ENCODE results near the gene ACSL5. TPM values are rescaled to one million over a fixed set of nuclear protein-coding genes. Genes with fewer than 3 reads are reported as not detected.

ACSL5 gene, protein sequence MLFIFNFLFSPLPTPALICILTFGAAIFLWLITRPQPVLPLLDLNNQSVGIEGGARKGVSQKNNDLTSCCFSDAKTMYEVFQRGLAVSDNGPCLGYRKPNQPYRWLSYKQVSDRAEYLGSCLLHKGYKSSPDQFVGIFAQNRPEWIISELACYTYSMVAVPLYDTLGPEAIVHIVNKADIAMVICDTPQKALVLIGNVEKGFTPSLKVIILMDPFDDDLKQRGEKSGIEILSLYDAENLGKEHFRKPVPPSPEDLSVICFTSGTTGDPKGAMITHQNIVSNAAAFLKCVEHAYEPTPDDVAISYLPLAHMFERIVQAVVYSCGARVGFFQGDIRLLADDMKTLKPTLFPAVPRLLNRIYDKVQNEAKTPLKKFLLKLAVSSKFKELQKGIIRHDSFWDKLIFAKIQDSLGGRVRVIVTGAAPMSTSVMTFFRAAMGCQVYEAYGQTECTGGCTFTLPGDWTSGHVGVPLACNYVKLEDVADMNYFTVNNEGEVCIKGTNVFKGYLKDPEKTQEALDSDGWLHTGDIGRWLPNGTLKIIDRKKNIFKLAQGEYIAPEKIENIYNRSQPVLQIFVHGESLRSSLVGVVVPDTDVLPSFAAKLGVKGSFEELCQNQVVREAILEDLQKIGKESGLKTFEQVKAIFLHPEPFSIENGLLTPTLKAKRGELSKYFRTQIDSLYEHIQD
- 50.8 and 53.5 TPM in 2 replicates for total RNA-seq

DNA sequence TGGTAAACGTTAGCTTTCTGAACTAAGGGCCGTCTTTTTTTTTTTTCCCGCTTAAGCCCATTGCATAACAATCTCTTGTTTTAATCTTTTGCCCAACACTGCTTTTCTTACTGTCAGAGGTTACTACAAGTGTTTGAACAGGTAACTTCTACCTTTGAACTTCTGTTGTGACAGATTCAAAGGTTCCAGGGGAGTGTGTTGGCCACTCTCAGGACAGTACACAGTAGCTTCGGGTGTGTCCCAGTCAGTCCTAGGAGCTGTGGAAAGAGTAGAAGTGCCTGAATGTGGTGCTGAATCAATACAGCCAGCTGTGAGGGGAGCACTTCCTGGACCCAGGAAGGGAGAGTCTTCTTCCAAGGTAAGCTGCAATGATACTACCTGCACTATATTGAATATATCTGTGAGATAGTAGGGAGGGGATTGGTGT, at the start of gene ACSL5:
ACSL5 (plus strand) TSS at position 205 of the 427 bp plus-strand sequence. CDS start 20,831 bp downstream, outside the sequence.
- no peaks in the 10 kb centered on the region for H3K9me3 Mint-ChIP-seq

DNA sequence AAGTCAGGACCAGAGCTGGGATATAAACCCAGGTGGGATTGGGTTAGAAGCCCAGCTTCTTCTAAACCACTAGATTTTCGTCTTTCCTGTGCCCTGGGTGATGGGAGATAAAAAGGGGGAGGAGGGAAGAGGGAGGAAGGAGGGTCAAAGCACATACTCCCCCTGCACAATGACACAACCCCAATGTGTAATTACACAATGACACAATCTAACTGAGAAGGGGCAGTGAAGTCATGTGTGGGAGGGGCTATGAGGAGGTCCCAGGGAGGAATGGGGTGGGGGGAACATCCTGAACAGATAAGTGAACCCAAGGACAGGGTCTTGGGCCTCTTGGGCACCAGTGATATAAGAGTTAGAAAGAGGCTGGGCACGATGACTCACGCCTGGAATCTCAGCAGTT, 46.2 kb upstream of the ACSL5 start:
- TF ChIP-seq, protein P1, sequence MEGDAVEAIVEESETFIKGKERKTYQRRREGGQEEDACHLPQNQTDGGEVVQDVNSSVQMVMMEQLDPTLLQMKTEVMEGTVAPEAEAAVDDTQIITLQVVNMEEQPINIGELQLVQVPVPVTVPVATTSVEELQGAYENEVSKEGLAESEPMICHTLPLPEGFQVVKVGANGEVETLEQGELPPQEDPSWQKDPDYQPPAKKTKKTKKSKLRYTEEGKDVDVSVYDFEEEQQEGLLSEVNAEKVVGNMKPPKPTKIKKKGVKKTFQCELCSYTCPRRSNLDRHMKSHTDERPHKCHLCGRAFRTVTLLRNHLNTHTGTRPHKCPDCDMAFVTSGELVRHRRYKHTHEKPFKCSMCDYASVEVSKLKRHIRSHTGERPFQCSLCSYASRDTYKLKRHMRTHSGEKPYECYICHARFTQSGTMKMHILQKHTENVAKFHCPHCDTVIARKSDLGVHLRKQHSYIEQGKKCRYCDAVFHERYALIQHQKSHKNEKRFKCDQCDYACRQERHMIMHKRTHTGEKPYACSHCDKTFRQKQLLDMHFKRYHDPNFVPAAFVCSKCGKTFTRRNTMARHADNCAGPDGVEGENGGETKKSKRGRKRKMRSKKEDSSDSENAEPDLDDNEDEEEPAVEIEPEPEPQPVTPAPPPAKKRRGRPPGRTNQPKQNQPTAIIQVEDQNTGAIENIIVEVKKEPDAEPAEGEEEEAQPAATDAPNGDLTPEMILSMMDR (IDR thresholded peaks at IDR 0.05) = no peak
- DNase-seq = no peak
- Mint-ChIP-seq H3K9me3 (no peaks in the 10 kb centered on the region), H3K36me3 (ENCODE audit: low read depth) (no peaks in the 10 kb centered on the region), H3K27ac (no peak overlapping the region), H3K4me3 (no peak overlapping the region), H3K4me1 (no peaks in the 10 kb centered on the region), H3K27me3 (peaks cover 23% of the 10 kb centered on the region)
- ATAC-seq (ENCODE audit: low read depth) = no peak
- ChIA-PET POLR2A (interaction anchor here (0.5 kb wide), 1 partner anchor 24 kb away, joined by 3 read pairs; no protein-coding TSS in a partner anchor), CTCF (no interaction called here)
- intact Hi-C loops (cut with micrococcal nuclease) = no loop called here

More for the DNA sequence above, at the start of gene ACSL5:
- POLR2A ChIA-PET = interaction anchor here (0.8 to 2.5 kb wide), 4 partner anchors 10 to 191 kb away, joined by 3 to 21 read pairs (median 7); partner anchors contain the start of genes GPAM, VTI1A and ZDHHC6
- DNase-seq = no peak
- Mint-ChIP-seq H3K36me3 (ENCODE audit: low read depth) (peaks cover 14% of the 10 kb centered on the region), H3K4me1 (peaks cover 51% of the 10 kb centered on the region), H3K27ac (peak within 1 kb of the TSS; percentile 99), H3K27me3 (no peaks in the 10 kb centered on the region), H3K4me3 (peak within 1 kb of the TSS; percentile 100)
- intact Hi-C loops (cut with micrococcal nuclease) = loop anchor here (10.0 kb wide), 3 partner anchors 161 to 1801 kb away; partner anchors contain the start of genes CCDC186, DCLRE1A, NHLRC2 and TDRD1
- CTCF ChIA-PET = no interaction called here
- ATAC-seq (ENCODE audit: low read depth) = no peak
- TF ChIP-seq, protein P1 (IDR thresholded peaks at IDR 0.05) = no peak

DNA sequence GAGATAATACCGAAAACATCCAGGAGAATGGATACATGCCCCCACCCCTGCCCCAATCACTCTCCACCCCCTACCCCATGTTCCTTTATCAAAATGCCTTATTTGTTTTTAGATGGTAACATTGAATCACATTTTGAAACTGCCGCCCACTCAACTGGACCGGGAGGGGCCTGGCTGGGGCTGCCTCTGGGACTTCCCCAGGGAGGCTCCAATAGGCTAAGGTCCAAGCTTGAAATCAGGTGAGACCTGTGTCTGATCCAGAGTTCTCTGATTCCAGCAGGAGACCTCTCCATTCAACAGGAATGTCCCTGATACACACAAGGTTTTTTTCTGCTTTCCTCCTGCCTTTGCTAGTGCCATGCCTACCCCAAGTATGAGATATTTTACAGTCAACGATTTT, 43.8 kb upstream of the ACSL5 start:
- CTCF ChIA-PET = no interaction called here
- intact Hi-C loops (cut with micrococcal nuclease) = no loop called here
- no peaks in the 10 kb centered on the region for H3K36me3 Mint-ChIP-seq (ENCODE audit: low read depth)

DNA sequence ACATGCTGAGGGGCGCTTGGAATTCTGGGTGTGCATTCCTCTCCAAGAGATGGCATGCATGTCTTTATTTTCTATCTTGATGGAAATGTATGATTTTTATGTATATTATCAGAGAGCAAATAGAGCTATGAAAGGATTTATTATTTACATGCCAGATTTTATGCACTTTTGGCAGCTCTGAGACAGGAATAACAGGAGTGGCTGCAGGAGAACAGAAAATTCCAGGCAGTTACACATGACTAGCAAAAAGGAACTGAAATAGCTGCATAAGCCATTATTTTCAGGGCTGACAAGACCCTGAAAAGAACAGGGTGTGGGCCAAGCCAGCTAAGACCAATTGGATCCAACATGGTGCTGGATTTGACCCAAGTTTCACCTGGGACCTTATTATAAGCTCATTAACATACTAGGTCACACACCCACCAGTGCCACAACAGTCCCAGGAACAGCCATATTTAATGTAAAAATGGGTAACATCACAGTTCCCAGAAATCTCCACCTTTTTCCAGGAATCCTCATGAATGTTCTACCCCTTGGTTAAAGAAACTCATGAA, 43.2 kb upstream of the ACSL5 start:
- Mint-ChIP-seq H3K4me1 (no peaks in the 10 kb centered on the region), H3K9me3 (no peaks in the 10 kb centered on the region), H3K27ac (no peak overlapping the region), H3K27me3 (peaks cover 19% of the 10 kb centered on the region), H3K4me3 (no peak overlapping the region), H3K36me3 (ENCODE audit: low read depth) (no peaks in the 10 kb centered on the region)
- ChIA-PET POLR2A (no interaction called here), CTCF (no interaction called here)
- intact Hi-C loops (cut with micrococcal nuclease) = no loop called here
- TF ChIP-seq, protein P1 (IDR thresholded peaks at IDR 0.05) = no peak
- DNase-seq (no peak), ATAC-seq (ENCODE audit: low read depth) (no peak)

More for the DNA sequence above, 43.8 kb upstream of the ACSL5 start:
- Mint-ChIP-seq H3K9me3 (no peaks in the 10 kb centered on the region), H3K4me1 (no peaks in the 10 kb centered on the region), H3K27ac (no peak overlapping the region), H3K27me3 (peaks cover 19% of the 10 kb centered on the region), H3K4me3 (no peak overlapping the region)
- ATAC-seq (ENCODE audit: low read depth) = no peak
- DNase-seq = no peak
- TF ChIP-seq, protein P1 (IDR thresholded peaks at IDR 0.05) = no peak
- POLR2A ChIA-PET = interaction anchor here (0.6 kb wide), 1 partner anchor 1839 kb away, joined by 3 read pairs; no protein-coding TSS in a partner anchor

DNA sequence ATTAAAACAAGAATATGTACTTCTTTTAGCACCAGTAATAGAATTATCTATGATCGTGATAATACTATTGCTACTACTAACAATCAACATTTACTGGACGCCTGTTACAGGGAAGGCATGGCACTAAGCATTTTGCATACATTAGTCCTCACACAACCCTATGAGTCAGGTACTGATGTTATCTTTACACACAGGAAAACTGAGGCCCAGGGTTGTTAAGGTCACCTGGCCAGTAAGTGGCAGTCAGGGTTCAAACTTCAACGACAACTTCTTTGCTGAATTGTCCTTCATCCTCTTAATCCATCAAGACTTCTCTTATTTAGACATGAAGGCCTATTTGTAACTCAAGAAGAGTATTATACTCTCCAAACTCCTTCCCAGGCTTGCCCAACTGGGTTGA, 41.9 kb upstream of the ACSL5 start:
- Mint-ChIP-seq H3K27ac (no peak overlapping the region), H3K4me3 (no peak overlapping the region), H3K4me1 (no peaks in the 10 kb centered on the region), H3K27me3 (peaks cover 16% of the 10 kb centered on the region), H3K36me3 (ENCODE audit: low read depth) (no peaks in the 10 kb centered on the region), H3K9me3 (no peaks in the 10 kb centered on the region)
- TF ChIP-seq, protein P1 (IDR thresholded peaks at IDR 0.05) = no peak
- ATAC-seq (ENCODE audit: low read depth) (no peak), DNase-seq (no peak)
- ChIA-PET POLR2A (no interaction called here), CTCF (no interaction called here)
- intact Hi-C loops (cut with micrococcal nuclease) = no loop called here
